HG03460 (cell line): ENCODE results near the gene SHROOM3.

Experiments
- ATAC-seq: cut with Tn5 transposase; IDR thresholded peaks from one replicate; pipeline ENCODE4 v1.9.1; 2021; ENCODE audit not compliant: unreplicated experiment

The SHROOM3 gene

GRCh38 chr4:76535603-76536372, 100.8 kb downstream of the SHROOM3 start:
- ATAC-seq: no peak

- ATAC-seq: no peak
Measured at GRCh38 chr4:76536373-76536689, 101.3 kb downstream of the SHROOM3 start.

- ATAC-seq: no peak
Measured at GRCh38 chr4:76538296-76538695, 103.3 kb downstream of the SHROOM3 start.

GRCh38 chr4:76539979-76540378, 105.0 kb downstream of the SHROOM3 start:
- no peak for ATAC-seq

GRCh38 chr4:76540486-76540885, 105.5 kb downstream of the SHROOM3 start:
- ATAC-seq: no peak

- no peak for ATAC-seq
Measured at GRCh38 chr4:76543378-76543777, 108.3 kb downstream of the SHROOM3 start.

GRCh38 chr4:76544725-76545124, 109.7 kb downstream of the SHROOM3 start:
- no peak for ATAC-seq

- ATAC-seq: no peak
Measured at GRCh38 chr4:76545226-76545884, 110.3 kb downstream of the SHROOM3 start.

GRCh38 chr4:76546327-76546726, 111.3 kb downstream of the SHROOM3 start:
- no peak for ATAC-seq

GRCh38 chr4:76546759-76547742, 112.0 kb downstream of the SHROOM3 start:
- no peak for ATAC-seq

- ATAC-seq: no peak
Measured at GRCh38 chr4:76548704-76549103, 113.7 kb downstream of the SHROOM3 start.

- ATAC-seq: no peak
Measured at GRCh38 chr4:76549765-76550164, 114.7 kb downstream of the SHROOM3 start.

GRCh38 chr4:76550966-76551780, 116.1 kb downstream of the SHROOM3 start:
- ATAC-seq: no peak

GRCh38 chr4:76554630-76555029, 119.6 kb downstream of the SHROOM3 start:
- no peak for ATAC-seq

- ATAC-seq: no peak
Measured at GRCh38 chr4:76556452-76556851, 121.4 kb downstream of the SHROOM3 start.

- no peak for ATAC-seq
Measured at GRCh38 chr4:76558396-76559235, 123.6 kb downstream of the SHROOM3 start.

- no peak for ATAC-seq
Measured at GRCh38 chr4:76559236-76560071, 124.4 kb downstream of the SHROOM3 start.

GRCh38 chr4:76562161-76562560, 127.1 kb downstream of the SHROOM3 start:
- no peak for ATAC-seq
